ENCODE results near the gene TUBB6. TPM values are rescaled to one million over a fixed set of nuclear protein-coding genes. Genes with fewer than 3 reads are reported as not detected.

TUBB6 gene
- total RNA-seq, 2 experiments from 2014 or later = 5.7 to 6.5 TPM

- ChIA-PET POLR2A (no interaction called here), CTCF (interaction anchor here (1.8 kb wide), 1 partner anchor 13 kb away, joined by 5 read pairs; no protein-coding TSS in a partner anchor)
- no peaks in the 10 kb centered on the region for H3K9me3 Mint-ChIP-seq
- peaks cover 39% of the 10 kb centered on the region for H3K36me3 Mint-ChIP-seq (ENCODE audit: low read depth)
- no peaks in the 10 kb centered on the region for H3K27me3 Mint-ChIP-seq
- DNase-seq = no peak
- no peak overlapping the region for H3K27ac Mint-ChIP-seq
- H3K4me3 Mint-ChIP-seq = no peak overlapping the region
- H3K4me1 Mint-ChIP-seq = peaks cover 3% of the 10 kb centered on the region
Measured at GRCh38 chr18:12340945-12341660, 33.1 kb downstream of the TUBB6 start.

- H3K27me3 Mint-ChIP-seq = no peaks in the 10 kb centered on the region
- peaks cover 7% of the 10 kb centered on the region for H3K4me1 Mint-ChIP-seq
- no peak overlapping the region for H3K27ac Mint-ChIP-seq
- H3K9me3 Mint-ChIP-seq = no peaks in the 10 kb centered on the region
- ChIA-PET CTCF (interaction anchor here (0.6 to 1.8 kb wide), 2 partner anchors 14 to 184 kb away, joined by 3 to 5 read pairs; no protein-coding TSS in a partner anchor), POLR2A (no interaction called here)
- no peak overlapping the region for H3K4me3 Mint-ChIP-seq
- peaks cover 42% of the 10 kb centered on the region for H3K36me3 Mint-ChIP-seq (ENCODE audit: low read depth)
- DNase-seq = no peak
Measured at GRCh38 chr18:12342661-12343060, 34.6 kb downstream of the TUBB6 start.

DNA sequence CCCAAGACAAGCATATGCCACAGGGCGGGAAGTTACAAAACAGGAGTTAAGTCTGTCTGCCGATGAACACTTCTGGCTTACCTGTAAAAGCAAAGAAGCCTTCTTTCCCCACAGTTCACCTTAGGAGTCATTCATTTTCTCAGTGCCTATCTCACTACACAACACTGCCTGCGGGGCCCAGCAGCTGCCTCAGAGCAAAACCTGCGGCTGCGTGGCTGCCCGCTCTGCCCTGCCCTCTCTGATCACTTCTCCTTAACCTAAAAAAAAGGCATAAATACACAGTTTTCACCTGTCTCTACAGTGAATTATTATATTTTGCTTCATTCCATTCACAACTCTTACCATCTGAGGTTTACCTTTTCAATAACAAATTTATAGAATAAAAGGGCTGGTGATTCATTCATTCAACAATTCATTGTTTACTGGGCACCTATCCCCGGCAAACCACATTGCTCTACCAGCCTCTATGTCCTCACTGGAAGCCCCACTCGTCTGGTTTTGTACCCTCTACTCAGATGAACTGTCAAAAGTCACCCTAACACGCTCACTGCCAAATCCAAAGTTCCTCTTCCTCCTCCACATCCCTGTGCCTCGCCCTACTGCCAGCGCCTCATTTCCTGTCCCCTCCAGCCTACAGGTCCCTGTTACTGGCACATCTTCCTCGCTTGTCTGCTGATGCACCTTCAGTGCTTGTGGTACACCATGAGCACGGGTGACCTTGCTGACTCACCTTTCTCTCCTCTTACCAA is 37.6 kb downstream of the TUBB6 start:
- DNase-seq = no peak
- ChIA-PET POLR2A (no interaction called here), CTCF (no interaction called here)
- Mint-ChIP-seq H3K36me3 (ENCODE audit: low read depth) (peaks cover 56% of the 10 kb centered on the region), H3K4me1 (peaks cover 7% of the 10 kb centered on the region), H3K4me3 (no peak overlapping the region), H3K27ac (no peak overlapping the region), H3K9me3 (no peaks in the 10 kb centered on the region), H3K27me3 (no peaks in the 10 kb centered on the region)

- DNase-seq = no peak
- Mint-ChIP-seq H3K4me3 (no peak overlapping the region), H3K9me3 (no peaks in the 10 kb centered on the region), H3K27ac (no peak overlapping the region), H3K4me1 (peaks cover 7% of the 10 kb centered on the region), H3K36me3 (ENCODE audit: low read depth) (peaks cover 60% of the 10 kb centered on the region), H3K27me3 (no peaks in the 10 kb centered on the region)
- ChIA-PET CTCF (no interaction called here), POLR2A (no interaction called here)
Measured at GRCh38 chr18:12346240-12346565, 38.2 kb downstream of the TUBB6 start.

GRCh38 chr18:12347895-12348294 is 39.9 kb downstream of the TUBB6 start:
- H3K4me1 Mint-ChIP-seq = peaks cover 7% of the 10 kb centered on the region
- H3K4me3 Mint-ChIP-seq = no peak overlapping the region
- POLR2A ChIA-PET = no interaction called here
- peaks cover 50% of the 10 kb centered on the region for H3K36me3 Mint-ChIP-seq (ENCODE audit: low read depth)
- CTCF ChIA-PET = interaction anchor here (1.2 to 3.3 kb wide), 2 partner anchors 20 to 45 kb away, joined by 6 to 17 read pairs; no protein-coding TSS in a partner anchor
- H3K27me3 Mint-ChIP-seq = no peaks in the 10 kb centered on the region
- no peaks in the 10 kb centered on the region for H3K9me3 Mint-ChIP-seq
- H3K27ac Mint-ChIP-seq = no peak overlapping the region
- no peak for DNase-seq

- H3K4me3 Mint-ChIP-seq = no peak overlapping the region
- no peaks in the 10 kb centered on the region for H3K4me1 Mint-ChIP-seq
- no peaks in the 10 kb centered on the region for H3K9me3 Mint-ChIP-seq
- POLR2A ChIA-PET = interaction anchor here (1.6 kb wide), 1 partner anchor 25 kb away, joined by 5 read pairs; the partner anchor contains the start of gene AFG3L2
- no peaks in the 10 kb centered on the region for H3K27me3 Mint-ChIP-seq
- CTCF ChIA-PET = interaction anchor here (2.1 kb wide), 1 partner anchor 24 kb away, joined by 6 read pairs; no protein-coding TSS in a partner anchor
- no peak for DNase-seq
- H3K36me3 Mint-ChIP-seq (ENCODE audit: low read depth) = peaks cover 52% of the 10 kb centered on the region
- H3K27ac Mint-ChIP-seq = no peak overlapping the region
Measured at GRCh38 chr18:12352188-12352587, 44.1 kb downstream of the TUBB6 start.

- DNase-seq = no peak
- H3K4me3 Mint-ChIP-seq = no peak overlapping the region
- no peak overlapping the region for H3K27ac Mint-ChIP-seq
- H3K27me3 Mint-ChIP-seq = no peaks in the 10 kb centered on the region
- H3K4me1 Mint-ChIP-seq = peaks cover 4% of the 10 kb centered on the region
- peaks cover 48% of the 10 kb centered on the region for H3K36me3 Mint-ChIP-seq (ENCODE audit: low read depth)
- H3K9me3 Mint-ChIP-seq = no peaks in the 10 kb centered on the region
- CTCF ChIA-PET = no interaction called here
- POLR2A ChIA-PET = no interaction called here
Measured at GRCh38 chr18:12359515-12359927, 51.5 kb downstream of the TUBB6 start.

DNA sequence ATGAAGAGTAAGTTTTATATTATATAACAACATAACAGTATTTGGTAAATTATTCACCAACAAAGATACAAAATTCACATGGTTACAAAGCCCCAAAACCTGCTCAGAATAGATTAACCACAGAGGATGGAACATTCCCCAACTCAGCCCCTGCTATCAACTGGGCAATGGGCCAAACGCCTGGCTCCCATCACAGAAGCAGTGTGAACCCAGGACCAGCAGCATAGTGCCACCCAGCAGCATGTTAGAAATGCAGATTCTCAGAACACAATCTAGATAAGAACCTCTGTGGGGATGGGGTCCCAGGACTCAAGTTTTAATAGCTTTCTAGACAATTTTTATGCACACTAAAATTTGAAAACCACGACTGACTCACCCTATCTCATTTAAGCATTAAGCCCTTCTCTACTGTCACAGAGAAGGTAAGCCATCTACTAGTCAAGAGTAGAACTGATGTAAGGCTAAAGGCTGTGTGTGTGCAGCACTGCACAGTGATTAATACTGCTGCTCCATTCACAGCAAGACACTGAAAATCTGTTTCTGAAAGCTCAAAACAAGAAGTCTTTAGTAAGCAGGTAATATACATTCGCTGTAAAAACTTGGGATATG is 53.8 kb downstream of the TUBB6 start:
- Mint-ChIP-seq H3K4me3 (no peak overlapping the region), H3K9me3 (no peaks in the 10 kb centered on the region), H3K36me3 (ENCODE audit: low read depth) (peaks cover 40% of the 10 kb centered on the region), H3K4me1 (peaks cover 4% of the 10 kb centered on the region), H3K27ac (no peak overlapping the region), H3K27me3 (no peaks in the 10 kb centered on the region)
- ChIA-PET POLR2A (no interaction called here), CTCF (interaction anchor here (1.2 kb wide), 1 partner anchor 15 kb away, joined by 3 read pairs; no protein-coding TSS in a partner anchor)
- DNase-seq = no peak

GRCh38 chr18:12362473-12363174 is 54.6 kb downstream of the TUBB6 start:
- peaks cover 43% of the 10 kb centered on the region for H3K36me3 Mint-ChIP-seq (ENCODE audit: low read depth)
- H3K4me3 Mint-ChIP-seq = no peak overlapping the region
- ChIA-PET CTCF (interaction anchor here (1.2 kb wide), 1 partner anchor 16 kb away, joined by 3 read pairs; no protein-coding TSS in a partner anchor), POLR2A (interaction anchor here (0.7 kb wide), 1 partner anchor 14 kb away, joined by 3 read pairs; the partner anchor contains the start of gene AFG3L2)
- no peaks in the 10 kb centered on the region for H3K27me3 Mint-ChIP-seq
- DNase-seq = no peak
- no peaks in the 10 kb centered on the region for H3K9me3 Mint-ChIP-seq
- no peak overlapping the region for H3K27ac Mint-ChIP-seq
- peaks cover 4% of the 10 kb centered on the region for H3K4me1 Mint-ChIP-seq

- Mint-ChIP-seq H3K27me3 (no peaks in the 10 kb centered on the region), H3K4me3 (no peak overlapping the region), H3K9me3 (no peaks in the 10 kb centered on the region), H3K4me1 (peaks cover 6% of the 10 kb centered on the region), H3K27ac (no peak overlapping the region), H3K36me3 (ENCODE audit: low read depth) (peaks cover 35% of the 10 kb centered on the region)
- ChIA-PET POLR2A (interaction anchor here (2.3 kb wide), 1 partner anchor 10 kb away, joined by 17 read pairs; the partner anchor contains the start of gene AFG3L2), CTCF (no interaction called here)
- DNase-seq = no peak
Measured at GRCh38 chr18:12366379-12366778, 58.3 kb downstream of the TUBB6 start.

GRCh38 chr18:12366784-12367183 is 58.7 kb downstream of the TUBB6 start:
- Mint-ChIP-seq H3K4me3 (no peak overlapping the region), H3K36me3 (ENCODE audit: low read depth) (peaks cover 35% of the 10 kb centered on the region), H3K9me3 (no peaks in the 10 kb centered on the region), H3K27ac (no peak overlapping the region), H3K4me1 (peaks cover 9% of the 10 kb centered on the region), H3K27me3 (no peaks in the 10 kb centered on the region)
- POLR2A ChIA-PET = interaction anchor here (2.3 kb wide), 1 partner anchor 10 kb away, joined by 17 read pairs; the partner anchor contains the start of gene AFG3L2
- CTCF ChIA-PET = no interaction called here
- DNase-seq = no peak

GRCh38 chr18:12369211-12369610 is 61.2 kb downstream of the TUBB6 start:
- Mint-ChIP-seq H3K4me1 (peaks cover 28% of the 10 kb centered on the region), H3K27me3 (no peaks in the 10 kb centered on the region), H3K36me3 (ENCODE audit: low read depth) (peaks cover 41% of the 10 kb centered on the region), H3K27ac (no peak overlapping the region), H3K9me3 (no peaks in the 10 kb centered on the region), H3K4me3 (no peak overlapping the region)
- no peak for DNase-seq
- CTCF ChIA-PET = interaction anchor here (0.6 kb wide), 1 partner anchor 788 kb away, joined by 3 read pairs; no protein-coding TSS in a partner anchor
- POLR2A ChIA-PET = no interaction called here

Data from activated CD4-positive, alpha-beta memory T cell treated with anti-CD3 and anti-CD28 coated beads, Interleukin-2, amount 10 ng/mL, durations not matched to agents 7 days and 5 days (primary cell).